ENCODE data around the gene ALDH3A2.

Gene ALDH3A2

GRCh38 chr17:19621697-19622096 is 26.9 kb upstream of the ALDH3A2 start:
- TF ChIP-seq CTCF (IDR thresholded peaks at IDR 0.05; ENCODE audit: low read depth, low read length): no peak
- no peak for DNase-seq (ENCODE audit: extremely low read depth, low read depth)

DNA sequence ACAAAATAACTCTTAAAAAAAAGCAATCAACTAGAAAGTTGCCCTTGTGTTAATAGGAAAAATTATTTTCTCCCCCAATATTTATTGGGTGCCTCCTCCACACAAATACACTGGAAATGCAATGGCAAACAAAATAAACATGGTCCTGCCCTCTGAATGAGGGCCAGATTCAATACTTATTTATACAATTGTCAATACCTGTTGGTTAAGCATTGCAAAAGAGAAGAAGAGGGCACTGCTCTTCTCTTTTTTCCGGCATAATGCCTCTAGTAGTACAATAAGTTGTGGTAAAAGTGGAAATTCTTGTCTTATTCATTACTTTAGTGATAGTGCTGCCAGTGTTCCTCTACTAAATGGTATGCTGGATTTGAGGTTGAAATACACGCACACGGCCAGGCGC is 22.5 kb upstream of the ALDH3A2 start:
- no peak for TF ChIP-seq CTCF (IDR thresholded peaks at IDR 0.05; ENCODE audit: low read depth, low read length)
- no peak for DNase-seq (ENCODE audit: extremely low read depth, low read depth)

GRCh38 chr17:19629449-19629848 is 19.1 kb upstream of the ALDH3A2 start:
- no peak for DNase-seq (ENCODE audit: extremely low read depth, low read depth)
- TF ChIP-seq CTCF (IDR thresholded peaks at IDR 0.05; ENCODE audit: low read depth, low read length): no peak

- DNase-seq (ENCODE audit: extremely low read depth, low read depth): no peak
- TF ChIP-seq CTCF (IDR thresholded peaks at IDR 0.05; ENCODE audit: low read depth, low read length): no peak
Measured at GRCh38 chr17:19630035-19630434, 18.5 kb upstream of the ALDH3A2 start.

DNA sequence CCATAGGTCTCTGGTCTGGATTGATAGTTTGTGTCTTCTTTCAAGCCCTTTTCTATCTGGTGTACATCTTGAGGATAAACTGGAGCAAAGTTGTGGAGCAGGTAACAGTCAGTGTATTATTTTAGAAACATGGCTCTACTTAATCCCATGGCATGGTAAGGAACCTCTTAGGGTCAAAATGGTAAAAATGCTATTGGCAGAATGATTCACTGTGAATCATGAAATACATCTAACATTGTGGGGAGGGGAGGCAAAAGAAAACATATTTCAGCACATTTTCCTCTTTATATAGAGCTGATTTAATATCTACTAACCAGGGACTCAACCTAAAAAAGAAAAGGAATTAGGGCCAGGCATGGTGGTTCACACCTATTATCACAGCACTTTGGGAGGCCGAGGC is 17.9 kb upstream of the ALDH3A2 start:
- DNase-seq (ENCODE audit: extremely low read depth, low read depth): no peak
- TF ChIP-seq CTCF (IDR thresholded peaks at IDR 0.05; ENCODE audit: low read depth, low read length): no peak

- no peak for TF ChIP-seq CTCF (IDR thresholded peaks at IDR 0.05; ENCODE audit: low read depth, low read length)
- DNase-seq (ENCODE audit: extremely low read depth, low read depth): no peak
Measured at GRCh38 chr17:19631905-19632304, 16.6 kb upstream of the ALDH3A2 start.

DNA sequence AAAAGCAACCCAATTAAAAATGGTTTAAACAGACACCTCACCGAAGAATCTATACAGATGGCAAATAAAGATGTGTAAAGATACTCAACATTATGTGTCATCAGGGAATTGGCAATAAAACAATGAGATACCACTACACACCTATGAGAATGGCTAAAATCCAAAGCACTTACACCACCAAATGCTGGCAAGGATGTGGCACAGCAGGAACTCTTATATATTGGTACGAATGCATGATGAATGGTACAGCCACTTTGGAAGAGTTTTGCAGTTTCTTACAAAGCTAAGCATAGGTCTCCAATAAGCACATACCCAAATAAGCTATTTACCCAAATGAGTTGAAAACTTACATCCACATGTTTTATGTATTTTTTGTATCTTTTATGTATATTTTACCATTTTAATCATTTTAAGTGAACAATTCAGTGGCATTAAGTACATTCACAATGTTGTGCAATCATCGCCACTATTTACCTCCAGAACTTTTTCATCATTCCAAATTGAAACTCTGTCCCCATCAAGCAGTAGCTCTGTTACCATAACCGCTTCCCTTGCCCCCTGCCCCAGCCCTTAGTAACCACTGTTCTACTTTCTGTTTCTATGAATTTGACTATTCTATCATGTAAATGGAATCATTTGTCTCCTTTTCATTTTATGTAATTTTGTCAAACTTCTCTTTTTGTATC is 6.7 kb upstream of the ALDH3A2 start:
- no peak for DNase-seq (ENCODE audit: extremely low read depth, low read depth)
- TF ChIP-seq CTCF (IDR thresholded peaks at IDR 0.05; ENCODE audit: low read depth, low read length): no peak

Data from AG09319 (cell line).